IMR-90 (cell line): ENCODE measurements around the gene NUDT8. TPM values are rescaled to one million over a fixed set of nuclear protein-coding genes. Genes with fewer than 3 reads are reported as not detected.

ENCODE experiments used
- ATAC-seq: fragments of 200-7000 bp; cut with Tn5 transposase; 2 replicates; pipeline ENCODE4 v1.9.1; 2020; ENCODE audit warnings: low read depth, mild to moderate bottlenecking, moderate library complexity
- BruUV-seq: library from RNA; stranded (reverse); fragments of 400-500 nt; replicated peaks from 2 replicates; lab custom pipeline; 2021; lab: Mats Ljungman, UMichigan
- CTCF ChIA-PET: fragments of 300-600 bp; formaldehyde crosslinking; extraction: SDS; loops from one replicate; lab custom pipeline; 2021; ENCODE audit warnings: antibody characterized with exemption; lab: Yijun Ruan, JAX
- POLR2A ChIA-PET: fragments of 300-600 bp; sonication (Branson Sonifier 250); formaldehyde crosslinking; loops from one replicate; lab custom pipeline; 2022; ENCODE audit warnings: antibody characterized with exemption; ENCODE audit not compliant: unreplicated experiment; lab: Charles Lee
- DNase-seq: peaks from one replicate; pipeline ENCODE4 v3.0.0; 2013
- H2AFZ ChIP-seq: replicated peaks from 2 replicates; pipeline ENCODE3; 2013; ENCODE audit warnings: low read length, mild to moderate bottlenecking; ENCODE audit not compliant: poor library complexity
- H2AK5ac ChIP-seq: 2 replicates; pipeline ENCODE4 v1.6.1; 2013; ENCODE audit warnings: low read depth, low read length, inconsistent platforms
- H2AK9ac ChIP-seq: replicated peaks from 2 replicates; pipeline ENCODE3; 2013; ENCODE audit warnings: mild to moderate bottlenecking, low read depth, low read length, moderate library complexity; ENCODE audit not compliant: poor library complexity
- H2BK120ac ChIP-seq: 2 replicates; pipeline ENCODE4 v1.6.1; 2013; ENCODE audit warnings: low read depth, low read length, inconsistent platforms
- H2BK15ac ChIP-seq: 3 replicates; pipeline ENCODE4 v1.6.1; 2013; ENCODE audit warnings: low read depth, low read length, inconsistent platforms
- H2BK20ac ChIP-seq: 2 replicates; pipeline ENCODE4 v1.6.1; 2013; ENCODE audit warnings: low read depth, mild to moderate bottlenecking, inconsistent platforms, low read length, moderate library complexity
- H2BK5ac ChIP-seq: 2 replicates; pipeline ENCODE4 v1.6.1; 2013; ENCODE audit warnings: mild to moderate bottlenecking, low read depth, low read length, inconsistent platforms; ENCODE audit not compliant: poor library complexity, severe bottlenecking
- H3K14ac ChIP-seq: replicated peaks from 2 replicates; pipeline ENCODE4 v1.6.1; 2013; ENCODE audit warnings: low read depth, low read length, inconsistent platforms
- H3K18ac ChIP-seq: 2 replicates; pipeline ENCODE4 v1.6.1; 2013; ENCODE audit warnings: low read depth, low read length, control low read depth
- H3K23ac ChIP-seq: 2 replicates; pipeline ENCODE4 v1.6.1; 2013; ENCODE audit warnings: low read depth, low read length, inconsistent platforms
- H3K27ac ChIP-seq: 2 replicates; pipeline ENCODE4 v1.5.1; 2013; ENCODE audit warnings: mild to moderate bottlenecking, control low read depth, low read length; ENCODE audit not compliant: insufficient read depth
- H3K27me3 ChIP-seq: 2 replicates; pipeline ENCODE4 v1.6.1; 2013; ENCODE audit warnings: low read length; ENCODE audit not compliant: control insufficient read depth, insufficient read depth
- H3K36me3 ChIP-seq: 2 replicates; pipeline ENCODE4 v1.6.1; 2013; ENCODE audit warnings: low read length, mixed read lengths; ENCODE audit not compliant: control insufficient read depth, insufficient read depth
- H3K4ac ChIP-seq: 2 replicates; pipeline ENCODE4 v1.6.1; 2013; ENCODE audit warnings: low read depth, low read length, inconsistent platforms
- H3K4me1 ChIP-seq: 2 replicates; pipeline ENCODE4 v1.6.1; 2013; ENCODE audit warnings: low read length, mixed read lengths; ENCODE audit not compliant: control insufficient read depth, insufficient read depth
- H3K4me2 ChIP-seq: 2 replicates; pipeline ENCODE4 v1.6.1; 2013; ENCODE audit warnings: low read depth, mild to moderate bottlenecking, control low read depth, low read length, moderate library complexity
- H3K4me3 ChIP-seq: 2 replicates; pipeline ENCODE4 v1.5.1; 2013; ENCODE audit warnings: low read depth, mild to moderate bottlenecking, control low read depth, low read length, moderate library complexity; ENCODE audit not compliant: insufficient read depth
- H3K56ac ChIP-seq: 2 replicates; pipeline ENCODE4 v1.6.1; 2013; ENCODE audit warnings: low read length, inconsistent platforms; ENCODE audit not compliant: insufficient read depth; ENCODE audit errors: extremely low read depth
- H3K79me1 ChIP-seq, 2 experiments: 2 replicates each; pipeline ENCODE4 v1.6.1; 2013; ENCODE audit warnings: low read length in 2 of 2, inconsistent platforms in 1 of 2, low read depth in 1 of 2
- H3K9ac ChIP-seq: 2 replicates; pipeline ENCODE4 v1.6.1; 2013; ENCODE audit warnings: low read depth, low read length, control low read depth
- H3K9me1 ChIP-seq: 2 replicates; pipeline ENCODE4 v1.6.1; 2013; ENCODE audit warnings: low read length, inconsistent platforms; ENCODE audit not compliant: insufficient read depth
- H3K9me3 ChIP-seq: 2 replicates; pipeline ENCODE4 v1.6.1; 2013; ENCODE audit warnings: low read length; ENCODE audit not compliant: control insufficient read depth, insufficient read depth
- H4K20me1 ChIP-seq: 2 replicates; pipeline ENCODE4 v1.6.1; 2013; ENCODE audit warnings: low read length, inconsistent platforms; ENCODE audit not compliant: insufficient read depth
- H4K5ac ChIP-seq: 2 replicates; pipeline ENCODE4 v1.6.1; 2013; ENCODE audit warnings: mild to moderate bottlenecking, low read depth, low read length, control low read depth
- H4K8ac ChIP-seq, 2 experiments: 2 replicates each; pipeline ENCODE4 v1.6.1; 2013; ENCODE audit warnings: low read depth in 2 of 2, low read length in 2 of 2, control low read depth in 1 of 2, inconsistent platforms in 1 of 2
- H4K91ac ChIP-seq: 2 replicates; pipeline ENCODE4 v1.6.1; 2013; ENCODE audit warnings: low read depth, low read length, inconsistent platforms; ENCODE audit not compliant: insufficient read depth
- BHLHE40 ChIP-seq: fragments of 150-350 bp; IDR thresholded peaks from 2 replicates; pipeline ENCODE4 v1.6.1; 2016; ENCODE audit warnings: mild to moderate bottlenecking, low read depth, low read length
- CEBPB ChIP-seq: IDR thresholded peaks from 2 replicates; pipeline ENCODE4 v1.6.1; 2012; ENCODE audit warnings: low read depth, low read length, improper control_type of control experiment
- CHD1 ChIP-seq: IDR thresholded peaks from 2 replicates; pipeline ENCODE4 v1.6.1; 2012; ENCODE audit warnings: low read depth, low read length, improper control_type of control experiment
- FOS ChIP-seq: fragments of 150-350 bp; IDR thresholded peaks from 2 replicates; pipeline ENCODE4 v1.6.1; 2016; ENCODE audit warnings: low read depth, low read length
- MAFK ChIP-seq: IDR thresholded peaks from 2 replicates; pipeline ENCODE4 v1.6.1; 2012; ENCODE audit warnings: low read depth, low read length, improper control_type of control experiment
- MAZ ChIP-seq: IDR thresholded peaks from 2 replicates; pipeline ENCODE4 v1.6.1; 2012; ENCODE audit warnings: low read depth, mild to moderate bottlenecking, low read length, improper control_type of control experiment, moderate library complexity, borderline replicate concordance
- NFE2L2 ChIP-seq: fragments of 150-350 bp; IDR thresholded peaks from 2 replicates; pipeline ENCODE4 v1.6.1; 2016; ENCODE audit warnings: low read depth, mild to moderate bottlenecking, low read length
- POLR2A ChIP-seq: IDR thresholded peaks from 2 replicates; pipeline ENCODE4 v1.6.1; 2012; ENCODE audit warnings: mild to moderate bottlenecking, low read depth, low read length
- RAD21 ChIP-seq: IDR thresholded peaks from 2 replicates; pipeline ENCODE4 v1.6.1; 2012; ENCODE audit warnings: low read length, improper control_type of control experiment
- SMC3 ChIP-seq: fragments of 150-350 bp; IDR thresholded peaks from 2 replicates; pipeline ENCODE4 v1.6.1; 2016; ENCODE audit warnings: low read depth, mild to moderate bottlenecking, antibody characterized with exemption, low read length, moderate library complexity
- WGBS, 2 experiments: methylation state at CpG; one replicate each; pipeline versions ENCODE4 v1.1.5 to v1.1.7; 2013; ENCODE audit warnings: missing lambda C conversion rate in 2 of 2; ENCODE audit not compliant: insufficient read length in 1 of 2; ENCODE audit errors: extremely low coverage in 2 of 2; 5-methylcytosine and 5-hydroxymethylcytosine counted together
- dilution Hi-C: fragments of 300-500 bp; cut with HindIII; formaldehyde crosslinking; loops from one replicate; pipeline ENCODE4 v1.14.3; 2018; ENCODE audit warnings: low sequenced_read_pairs; ENCODE audit not compliant: unreplicated experiment
- in situ Hi-C: fragments of 300-500 bp; cut with MboI; formaldehyde crosslinking; loops from 3 replicates; pipeline ENCODE4 v1.14.3; 2019; ENCODE audit warnings: low sequenced_read_pairs, inconsistent platforms, mixed read lengths
- intact Hi-C: fragments of 100-400 bp; cut with micrococcal nuclease; formaldehyde crosslinking; loops from 2 replicates; pipeline ENCODE4 v1.10.0; 2022
- polyA plus RNA-seq, 3 experiments: library from polyadenylated mRNA; depleted of rRNA; stranded (reverse); fragments of >200 nt; gene quantifications; 2 replicates each; pipeline ENCODE4 v1.2.3, GENCODE V29; 2012; ENCODE audit warnings: low replicate concordance in 1 of 3
- total RNA-seq: library from RNA; depleted of rRNA; stranded (reverse); fragments of >200 nt; gene quantifications from 2 replicates; pipeline ENCODE4 v1.2.3, GENCODE V29; 2012
- TF ChIP-seq, protein P1 (sequence below): fragments of 150-350 bp; IDR thresholded peaks from 2 replicates; pipeline ENCODE4 v1.6.1; 2016; ENCODE audit warnings: low read depth, mild to moderate bottlenecking, low read length, moderate library complexity, borderline replicate concordance

Gene NUDT8
- total and polyA plus RNA-seq, 2 of the 4 experiments (the other 2 are of a cell fraction): 1.4 to 2.5 TPM

DNA sequence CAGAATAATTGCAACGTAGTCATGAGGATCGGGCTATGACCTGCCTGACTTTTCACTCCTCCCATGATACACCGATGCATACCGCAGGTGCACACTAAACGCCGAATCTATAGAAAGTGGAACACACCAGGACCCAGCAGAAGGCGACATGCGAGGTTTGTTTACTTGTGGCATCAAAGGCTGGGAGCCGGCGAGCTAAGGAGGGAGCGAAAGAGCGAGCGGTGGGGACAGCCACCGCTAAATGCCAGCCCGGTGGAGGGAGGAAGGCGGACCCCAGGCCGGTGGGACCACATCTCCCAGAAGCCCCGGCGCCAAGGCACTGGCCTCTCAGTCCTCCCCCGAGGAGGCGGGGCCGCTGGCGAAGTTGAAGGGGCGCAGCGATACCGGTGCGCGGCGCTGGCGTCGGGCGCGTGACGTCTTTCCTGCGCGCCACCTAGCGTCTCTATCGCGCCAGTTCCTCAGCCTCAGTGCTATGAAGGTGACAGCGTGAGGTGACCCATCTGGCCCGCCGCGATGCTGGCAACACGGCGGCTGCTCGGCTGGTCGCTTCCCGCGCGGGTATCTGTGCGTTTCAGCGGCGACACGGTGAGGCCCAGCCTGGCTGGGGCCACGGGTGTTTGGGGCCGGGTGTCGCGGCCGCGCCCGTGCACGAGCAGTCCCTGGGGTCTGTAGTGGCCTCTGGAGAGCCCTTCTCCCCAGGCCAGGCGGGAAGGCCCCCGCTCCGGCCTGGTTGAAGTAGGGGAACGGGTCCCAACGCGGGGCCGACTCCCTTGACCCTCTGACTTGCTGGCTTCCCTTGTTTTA, 23.0 kb downstream of the NUDT8 start, which contains the start of gene NDUFV1 (continued):
- TF ChIP-seq CEBPB (no peak), BHLHE40 (no peak), MAFK (no peak)

DNA sequence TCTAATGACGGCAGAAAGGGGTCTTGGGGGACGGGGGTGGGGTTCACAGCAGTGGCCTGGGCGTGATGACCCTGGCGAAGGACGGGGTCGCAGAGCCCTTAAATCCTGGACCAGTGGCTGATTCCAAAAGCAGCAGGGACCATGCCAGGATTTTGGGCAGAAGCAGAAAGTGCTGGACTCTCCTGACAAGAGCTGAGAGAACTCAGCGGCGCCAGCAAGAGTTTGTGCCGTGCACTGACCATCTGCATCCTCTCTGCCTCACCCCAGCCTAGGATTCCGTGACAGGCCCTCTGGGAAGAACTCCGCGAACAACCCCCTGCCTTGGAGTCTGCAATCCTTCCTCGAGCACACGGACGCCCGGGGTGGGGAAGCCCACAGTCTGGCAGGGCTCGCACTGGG, 23.6 kb downstream of the NUDT8 start:
- H3K79me1 ChIP-seq: peaks cover 18 to 22% of the 10 kb centered on the region in 2 experiments
- peak overlapping the region; percentile 91 for H3K4me3 ChIP-seq
- H3K27me3 ChIP-seq: peaks cover 2% of the 10 kb centered on the region; the same call in 1 of the 2 replicates
- WGBS, 2 experiments: 30% methylated on average over 2 of the region's 17 CpGs; no CpG with 5 or more reads in 1 of the 2 experiments
- no peak overlapping the region for H3K56ac ChIP-seq
- peak overlapping the region; percentile 62 for H3K9ac ChIP-seq
- H2BK20ac ChIP-seq: no peak overlapping the region
- peak overlapping the region; percentile 89 for H3K4me2 ChIP-seq
- no peak overlapping the region for H3K23ac ChIP-seq
- dilution Hi-C loops: no loop called here
- POLR2A ChIA-PET: no interaction called here
- CTCF ChIA-PET: no interaction called here
- peak overlapping the region; percentile 34 for H3K4ac ChIP-seq
- H3K36me3 ChIP-seq: peaks cover 18% of the 10 kb centered on the region
- H4K8ac ChIP-seq: peak overlapping the region; percentile 80 to 93
- H3K9me1 ChIP-seq: no peaks in the 10 kb centered on the region
- H2BK15ac ChIP-seq: no peak overlapping the region
- DNase-seq (peak; percentile 41), ATAC-seq (peak; percentile 55)
- no peak overlapping the region for H3K18ac ChIP-seq
- H2BK5ac ChIP-seq: no peak overlapping the region
- H2AK5ac ChIP-seq: peak overlapping the region; percentile 33; the same call in 1 of the 2 replicates
- in situ Hi-C loops: no loop called here
- no TSS peak for BruUV-seq
- peak overlapping the region; percentile 96 for H2AFZ ChIP-seq
- H4K91ac ChIP-seq: peak overlapping the region; percentile 50; the same call in 1 of the 2 replicates
- intact Hi-C loops: no loop called here
- peaks cover 6% of the 10 kb centered on the region; the same call in 1 of the 2 replicates for H3K4me1 ChIP-seq
- H4K20me1 ChIP-seq: no peaks in the 10 kb centered on the region
- H3K27ac ChIP-seq: peak overlapping the region; percentile 25; the same call in 1 of the 2 replicates
- 0 out of 2 replicates have a peak, but pooled peaks cover 4% of the 10 kb centered on the region for H3K9me3 ChIP-seq
- TF ChIP-seq SMC3 (no peak), MAZ (no peak), RAD21 (no peak), POLR2A (no peak), CHD1 (no peak), NFE2L2 (no peak), FOS (no peak), CEBPB (no peak)
- TF ChIP-seq, protein P1, sequence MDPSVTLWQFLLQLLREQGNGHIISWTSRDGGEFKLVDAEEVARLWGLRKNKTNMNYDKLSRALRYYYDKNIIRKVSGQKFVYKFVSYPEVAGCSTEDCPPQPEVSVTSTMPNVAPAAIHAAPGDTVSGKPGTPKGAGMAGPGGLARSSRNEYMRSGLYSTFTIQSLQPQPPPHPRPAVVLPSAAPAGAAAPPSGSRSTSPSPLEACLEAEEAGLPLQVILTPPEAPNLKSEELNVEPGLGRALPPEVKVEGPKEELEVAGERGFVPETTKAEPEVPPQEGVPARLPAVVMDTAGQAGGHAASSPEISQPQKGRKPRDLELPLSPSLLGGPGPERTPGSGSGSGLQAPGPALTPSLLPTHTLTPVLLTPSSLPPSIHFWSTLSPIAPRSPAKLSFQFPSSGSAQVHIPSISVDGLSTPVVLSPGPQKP: no peak
- peak overlapping the region; percentile 23 for H3K14ac ChIP-seq
- H2AK9ac ChIP-seq: peak overlapping the region; percentile 93
- H2BK120ac ChIP-seq: no peak overlapping the region
- peak overlapping the region; percentile 71 for H4K5ac ChIP-seq
